ENCODE measurements around the gene KY. TPM values are rescaled to one million over a fixed set of nuclear protein-coding genes. Genes with fewer than 3 reads are reported as not detected.

KY gene
- total and polyA plus RNA-seq, 2 of the 8 experiments (the other 6 are each of a cell fraction or from before 2014, with no cell fraction given) = not detected

DNA sequence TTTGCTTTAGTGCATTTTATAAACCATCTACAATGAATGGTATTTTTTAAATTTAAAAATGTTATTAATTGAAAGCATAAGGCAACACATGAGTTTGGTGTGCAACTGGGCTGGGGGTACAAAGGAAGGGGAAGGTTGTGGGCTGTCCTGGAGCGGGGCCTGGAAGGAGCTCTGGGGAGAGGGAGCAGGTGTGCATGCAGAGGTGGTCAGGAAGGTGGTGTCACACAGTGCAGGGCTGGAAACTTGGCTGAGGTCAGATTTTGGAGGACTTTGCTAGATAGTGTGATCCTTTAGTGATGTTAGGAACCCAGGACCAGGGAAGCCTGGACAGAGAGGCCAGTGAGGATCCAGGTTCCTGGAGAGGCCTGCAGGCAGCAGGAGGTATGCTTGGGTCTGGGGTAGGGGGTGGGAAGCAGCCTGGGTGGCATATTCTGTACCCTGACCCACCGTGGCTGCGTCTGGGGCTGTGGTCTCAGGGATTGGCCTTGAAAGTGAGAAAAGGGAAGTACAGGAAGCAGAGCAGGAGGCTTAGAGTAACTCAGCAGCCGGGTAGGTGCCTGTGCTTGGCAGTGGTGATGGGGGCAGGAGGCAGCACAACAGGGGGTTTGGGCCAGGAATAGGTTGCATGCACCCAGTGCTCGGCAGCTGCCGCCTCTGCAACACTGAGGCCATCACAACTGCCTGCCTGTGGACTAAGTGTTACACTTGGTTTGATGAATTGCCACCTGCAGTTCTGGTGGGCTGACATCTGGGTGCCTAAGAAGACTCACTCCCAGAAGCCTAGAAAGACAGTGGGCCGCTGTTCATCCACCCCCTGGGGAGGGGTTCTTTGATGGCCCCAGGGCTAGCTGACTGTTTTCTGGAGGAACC lies 33.0 kb downstream of the KY start (continued):
- TF ChIP-seq SIN3A (conservative IDR thresholded peaks at IDR 0.05 in 1 of 2, IDR thresholded peaks at IDR 0.05 in 1 of 2; ENCODE audit: low read depth in 1 of 2, low read length in 2 of 2) (no peak), CEBPB (IDR thresholded peaks at IDR 0.05; ENCODE audit: low read depth, low read length) (no peak), FOSL1 (IDR thresholded peaks at IDR 0.05; ENCODE audit: insufficient read depth, low read depth, low read length) (no peak), JUN (IDR thresholded peaks at IDR 0.05; ENCODE audit: low read depth, low read length) (no peak), KDM4A (IDR thresholded peaks at IDR 0.05; ENCODE audit: low read depth, low read length, severe bottlenecking) (no peak), TAF7 (optimal IDR thresholded peaks at IDR 0.05; ENCODE audit: borderline replicate concordance, low read depth, low read length) (no peak), MAFK (IDR thresholded peaks at IDR 0.05; ENCODE audit: low read depth, low read length) (no peak)

Data from H1 (cell line).